HG03280 (cell line): Measurements from ENCODE around the gene TMEM185A.
A peak's percentile ranks its signal among the peaks of the same experiment; 100 is the strongest.
"Not testable (repeated sequence)": the region's sequence is repeated elsewhere in the genome, so short reads cannot be mapped to it uniquely, and the experiment has no call there.

Experiments used
- ATAC-seq: cut with Tn5 transposase; IDR thresholded peaks from one replicate; pipeline ENCODE4 v1.9.1; 2021; ENCODE audit warnings: mild to moderate bottlenecking, moderate library complexity; ENCODE audit not compliant: unreplicated experiment

Gene TMEM185A

GRCh38 chrX:149628280-149628679 lies 3.3 kb downstream of the TMEM185A start:
- no peak for ATAC-seq

GRCh38 chrX:149626829-149627228 lies 4.8 kb downstream of the TMEM185A start:
- not testable (repeated sequence) for ATAC-seq

- ATAC-seq, result not testable (repeated sequence)
These were observed 11.9 kb downstream of the TMEM185A start for GRCh38 chrX:149619662-149620061.

GRCh38 chrX:149618871-149619270 lies 12.7 kb downstream of the TMEM185A start:
- no peak for ATAC-seq

- ATAC-seq, result no peak
These were observed 19.9 kb downstream of the TMEM185A start for GRCh38 chrX:149611623-149612175.

- ATAC-seq, result no peak
These were observed 21.1 kb downstream of the TMEM185A start for GRCh38 chrX:149610511-149610910.

GRCh38 chrX:149607699-149608098 lies 23.9 kb downstream of the TMEM185A start:
- ATAC-seq, result no peak

GRCh38 chrX:149605248-149605885 lies 26.2 kb downstream of the TMEM185A start:
- not testable (repeated sequence) for ATAC-seq

- not testable (repeated sequence) for ATAC-seq
These were observed 33.0 kb downstream of the TMEM185A start for GRCh38 chrX:149598603-149599002.

- not testable (repeated sequence) for ATAC-seq
These were observed 35.6 kb downstream of the TMEM185A start for GRCh38 chrX:149595943-149596342.

GRCh38 chrX:149595214-149595613 lies 36.4 kb downstream of the TMEM185A start, which contains the start of gene HSFX2:
HSFX2 (minus strand) TSS chrX:149595314; CDS start chrX:149594700, 614 bp downstream.
- not testable (repeated sequence) for ATAC-seq

GRCh38 chrX:149590993-149591392 lies 40.6 kb downstream of the TMEM185A start:
- not testable (repeated sequence) for ATAC-seq

- not testable (repeated sequence) for ATAC-seq
These were observed 44.2 kb downstream of the TMEM185A start, which contains the start of gene MAGEA9B for GRCh38 chrX:149587359-149587758. MAGEA9B (minus strand) TSS chrX:149587459; CDS start chrX:149583179, 4,280 bp downstream.

GRCh38 chrX:149585631-149586030 lies 46.0 kb downstream of the TMEM185A start:
- ATAC-seq, result not testable (repeated sequence)

- peak; percentile 99 for ATAC-seq
These were observed 58.1 kb downstream of the TMEM185A start for GRCh38 chrX:149573456-149573855.

- ATAC-seq, result no peak
These were observed 58.8 kb downstream of the TMEM185A start for GRCh38 chrX:149572743-149573142.

- no peak for ATAC-seq
These were observed 59.8 kb downstream of the TMEM185A start for GRCh38 chrX:149571770-149572169.

- no peak for ATAC-seq
These were observed 60.9 kb downstream of the TMEM185A start for GRCh38 chrX:149570668-149571067.

- ATAC-seq, result no peak
These were observed 61.8 kb downstream of the TMEM185A start for GRCh38 chrX:149569770-149570169.

- ATAC-seq, result no peak
These were observed 62.8 kb downstream of the TMEM185A start for GRCh38 chrX:149568701-149569296.

- no peak for ATAC-seq
These were observed 63.8 kb downstream of the TMEM185A start for GRCh38 chrX:149567621-149568417.
